Thyroid gland (tissue), 4 donors: ENCODE data around the gene LIMCH1.

ENCODE experiments used
- CTCF ChIP-seq, 6 experiments: fragments of 200-600 bp in 3 of 6; fragments of 450-650 bp in 3 of 6; sonication (generic) in 3 of 6; IDR thresholded peaks; one replicate each; pipeline ENCODE4 v1.5.1; 2016 to 2019; ENCODE audit warnings: antibody characterized with exemption in 6 of 6, mild to moderate bottlenecking in 2 of 6, inconsistent platforms in 1 of 6, moderate library complexity in 1 of 6
- POLR2A ChIP-seq, 2 donors: fragments of 450-650 bp; IDR thresholded peaks; one replicate each; pipeline ENCODE4 v1.6.1; 2017; ENCODE audit warnings: antibody characterized with exemption in 2 of 2, mild to moderate bottlenecking in 2 of 2, moderate library complexity in 1 of 2

GRCh38 chr4:41548305-41548880 is 10.4 kb downstream of the LIMCH1 start:
- TF ChIP-seq CTCF (IDR thresholded peaks at IDR 0.05) (no peak), POLR2A (IDR thresholded peaks at IDR 0.05) (no peak)
